GM23338 (cell line): ENCODE data around the gene VAV3. TPM values are rescaled to one million over a fixed set of nuclear protein-coding genes. Genes with fewer than 3 reads are reported as not detected.

Experiments used
- ATAC-seq: fragments of 200-7000 bp; cut with Tn5 transposase; 3 replicates; pipeline ENCODE4 v1.9.1; 2020
- DNase-seq: peaks from one replicate; pipeline ENCODE4 v3.0.0-alpha.2; 2015; ENCODE audit warnings: low spot score
- H2AFZ ChIP-seq: fragments of 200-600 bp; sonication (generic); 2 replicates; pipeline ENCODE4 v1.8.0; 2016; ENCODE audit warnings: antibody characterized with exemption, mild to moderate bottlenecking, moderate library complexity
- H3F3A ChIP-seq: fragments of 200-600 bp; sonication (generic); replicated peaks from 2 replicates; pipeline ENCODE4 v1.8.0; 2017; ENCODE audit warnings: antibody characterized with exemption, mixed run types, low read depth
- H3K27ac ChIP-seq: fragments of 200-600 bp; sonication (generic); 2 replicates; pipeline ENCODE4 v1.6.1; 2016; ENCODE audit warnings: low read depth
- H3K27me3 ChIP-seq: fragments of 200-600 bp; sonication (generic); 2 replicates; pipeline ENCODE4 v1.8.0; 2016; ENCODE audit warnings: mild to moderate bottlenecking, mixed run types, moderate library complexity; ENCODE audit not compliant: insufficient read depth
- H3K36me3 ChIP-seq: fragments of 200-600 bp; sonication (generic); 2 replicates; pipeline ENCODE4 v1.8.0; 2016; ENCODE audit warnings: mild to moderate bottlenecking; ENCODE audit not compliant: insufficient read depth
- H3K4me1 ChIP-seq: fragments of 200-600 bp; sonication (generic); 2 replicates; pipeline ENCODE4 v1.8.0; 2016; ENCODE audit warnings: mild to moderate bottlenecking, moderate library complexity; ENCODE audit not compliant: insufficient read depth
- H3K4me2 ChIP-seq: fragments of 200-600 bp; sonication (generic); 2 replicates; pipeline ENCODE4 v1.7.1; 2017; ENCODE audit warnings: mixed run types
- H3K4me3 ChIP-seq: fragments of 200-600 bp; sonication (generic); 2 replicates; pipeline ENCODE4 v1.6.1; 2016; ENCODE audit warnings: mixed run types
- H3K79me2 ChIP-seq: fragments of 200-600 bp; sonication (generic); replicated peaks from 2 replicates; pipeline ENCODE4 v1.8.0; 2017; ENCODE audit warnings: mild to moderate bottlenecking; ENCODE audit not compliant: insufficient read depth
- H3K9me2 ChIP-seq: fragments of 200-600 bp; sonication (generic); 2 replicates; pipeline ENCODE4 v1.8.0; 2017; ENCODE audit not compliant: insufficient read depth
- H4K20me1 ChIP-seq: fragments of 200-600 bp; sonication (generic); replicated peaks from 2 replicates; pipeline ENCODE4 v1.8.0; 2017; ENCODE audit warnings: mild to moderate bottlenecking; ENCODE audit not compliant: insufficient read depth
- H3K27ac Mint-ChIP-seq: 2 replicates; pipeline ENCODE4 v1.8.0; 2020; ENCODE audit warnings: inconsistent platforms, mild to moderate bottlenecking, moderate library complexity, mixed read lengths
- H3K27me3 Mint-ChIP-seq: 3 replicates; pipeline ENCODE4 v1.8.0; 2022; ENCODE audit warnings: low read depth, mild to moderate bottlenecking, moderate library complexity, mixed read lengths, inconsistent platforms; ENCODE audit not compliant: insufficient read depth, poor library complexity
- H3K36me3 Mint-ChIP-seq: 3 replicates; pipeline ENCODE4 v1.8.0; 2021; ENCODE audit warnings: low read depth, mild to moderate bottlenecking, inconsistent platforms, moderate library complexity, mixed read lengths
- H3K4me1 Mint-ChIP-seq: 3 replicates; pipeline ENCODE4 v1.8.0; 2020; ENCODE audit warnings: mild to moderate bottlenecking, inconsistent platforms, mixed read lengths
- H3K4me3 Mint-ChIP-seq: 3 replicates; pipeline ENCODE4 v1.8.0; 2021; ENCODE audit warnings: moderate library complexity, mild to moderate bottlenecking, inconsistent platforms, mixed read lengths
- H3K9me3 Mint-ChIP-seq: 3 replicates; pipeline ENCODE4 v1.8.0; 2020; ENCODE audit warnings: moderate library complexity, mild to moderate bottlenecking, inconsistent platforms, mixed read lengths
- CREB1 ChIP-seq: fragments of 250-450 bp; sonication (Bioruptor Pico); IDR thresholded peaks from 2 replicates; pipeline ENCODE4 v1.5.0; 2020; ENCODE audit warnings: low read depth, mild to moderate bottlenecking, moderate library complexity
- CTCF ChIP-seq, 2 experiments: fragments of 200-600 bp in 1 of 2; sonication (generic) in 1 of 2; conservative IDR thresholded peaks; 2 replicates each; pipeline versions ENCODE4 v1.5.1 to v1.6.1; 2016 to 2017; ENCODE audit warnings: antibody characterized with exemption in 2 of 2, low read depth in 2 of 2, mild to moderate bottlenecking in 2 of 2, moderate library complexity in 1 of 2
- ETS1 ChIP-seq: IDR thresholded peaks from 2 replicates; pipeline ENCODE4 v1.6.1; 2016; ENCODE audit warnings: antibody characterized with exemption
- EZH2 ChIP-seq: fragments of 200-600 bp; sonication (generic); IDR thresholded peaks from one replicate; pipeline ENCODE4 v1.8.0; 2017; ENCODE audit warnings: antibody characterized with exemption, mild to moderate bottlenecking, low read depth; ENCODE audit not compliant: unreplicated experiment
- EZH2phosphoT487 ChIP-seq: fragments of 200-600 bp; sonication (generic); IDR thresholded peaks from one replicate; pipeline ENCODE4 v1.8.1; 2018; ENCODE audit warnings: antibody characterized with exemption; ENCODE audit not compliant: unreplicated experiment
- JUNB ChIP-seq: IDR thresholded peaks from one replicate; pipeline ENCODE4 v1.6.1; 2016; ENCODE audit warnings: antibody characterized with exemption; ENCODE audit not compliant: unreplicated experiment
- NANOG ChIP-seq: IDR thresholded peaks from 2 replicates; pipeline ENCODE4 v1.6.1; 2016; ENCODE audit warnings: antibody characterized with exemption, borderline replicate concordance
- POLR2AphosphoS5 ChIP-seq: IDR thresholded peaks from 2 replicates; pipeline ENCODE4 v1.6.1; 2016; ENCODE audit warnings: antibody characterized with exemption, low read depth
- STAT1 ChIP-seq: IDR thresholded peaks from one replicate; pipeline ENCODE4 v1.6.1; 2016; ENCODE audit warnings: antibody characterized with exemption; ENCODE audit not compliant: unreplicated experiment
- ZNF114 ChIP-seq: fragments of 250-450 bp; sonication (Bioruptor Pico); IDR thresholded peaks from 2 replicates; pipeline ENCODE4 v1.5.0; 2020; ENCODE audit warnings: mild to moderate bottlenecking, moderate library complexity
- ZNF331 ChIP-seq: fragments of 250-450 bp; sonication (Bioruptor Pico); IDR thresholded peaks from 2 replicates; pipeline ENCODE4 v1.5.0; 2020; ENCODE audit warnings: low read depth, mild to moderate bottlenecking, moderate library complexity
- polyA plus RNA-seq: library from polyadenylated mRNA; unstranded; fragments of >200 nt; fragmentation: Nextera tagmentation; extraction: Ambion mirVana; gene quantifications from 2 replicates; pipeline ENCODE4 v1.2.1, GENCODE V29; 2016
- total RNA-seq: library from RNA; depleted of rRNA; stranded (reverse); fragments of >200 nt; shearing (Covaris generic); gene quantifications from 2 replicates; pipeline ENCODE4 v1.2.3, GENCODE V29; 2014
- TF ChIP-seq, protein P1 (sequence below): IDR thresholded peaks from one replicate; pipeline ENCODE4 v1.6.1; 2018; ENCODE audit warnings: antibody characterized with exemption; ENCODE audit not compliant: unreplicated experiment
- TF ChIP-seq, protein P2 (sequence below): fragments of 250-450 bp; sonication (Bioruptor Pico); IDR thresholded peaks from 2 replicates; pipeline ENCODE4 v1.5.0; 2020; ENCODE audit warnings: mild to moderate bottlenecking, moderate library complexity

The VAV3 gene
- total and polyA plus RNA-seq, 2 experiments from 2014 or later: 3.0 to 11.3 TPM

GRCh38 chr1:107525961-107526360 lies 439.0 kb downstream of the VAV3 start:
- H3K4me1 ChIP-seq: peaks cover 9% of the 10 kb centered on the region
- DNase-seq (no peak), ATAC-seq (no peak)
- no peak overlapping the region for H3K4me2 ChIP-seq
- H3K27ac Mint-ChIP-seq: no peak overlapping the region
- no peaks in the 10 kb centered on the region for H3K36me3 Mint-ChIP-seq
- H3K27ac ChIP-seq: no peak overlapping the region
- H3K4me3 ChIP-seq: no peak overlapping the region
- no peaks in the 10 kb centered on the region for H3K36me3 ChIP-seq
- H3K27me3 ChIP-seq: no peaks in the 10 kb centered on the region
- no peaks in the 10 kb centered on the region for H3K27me3 Mint-ChIP-seq
- H3K4me3 Mint-ChIP-seq: no peak overlapping the region
- H3K79me2 ChIP-seq: no peaks in the 10 kb centered on the region
- H4K20me1 ChIP-seq: no peaks in the 10 kb centered on the region; the same call in 1 of the 2 replicates
- peaks cover 18% of the 10 kb centered on the region for H3K4me1 Mint-ChIP-seq
- peaks cover 7% of the 10 kb centered on the region for H3K9me2 ChIP-seq
- no peak overlapping the region for H2AFZ ChIP-seq
- no peaks in the 10 kb centered on the region for H3F3A ChIP-seq
- no peaks in the 10 kb centered on the region for H3K9me3 Mint-ChIP-seq
- TF ChIP-seq POLR2AphosphoS5 (no peak), CREB1 (no peak), CTCF (conservative IDR thresholded peaks at IDR 0.05; ENCODE audit: low read depth in 2 of 2) (no peak), ZNF114 (CRISPR knock-in tag) (no peak), EZH2phosphoT487 (no peak), ETS1 (no peak), JUNB (no peak), ZNF331 (CRISPR knock-in tag) (no peak), EZH2 (no peak), STAT1 (no peak), NANOG (no peak)
- TF ChIP-seq, protein P1, sequence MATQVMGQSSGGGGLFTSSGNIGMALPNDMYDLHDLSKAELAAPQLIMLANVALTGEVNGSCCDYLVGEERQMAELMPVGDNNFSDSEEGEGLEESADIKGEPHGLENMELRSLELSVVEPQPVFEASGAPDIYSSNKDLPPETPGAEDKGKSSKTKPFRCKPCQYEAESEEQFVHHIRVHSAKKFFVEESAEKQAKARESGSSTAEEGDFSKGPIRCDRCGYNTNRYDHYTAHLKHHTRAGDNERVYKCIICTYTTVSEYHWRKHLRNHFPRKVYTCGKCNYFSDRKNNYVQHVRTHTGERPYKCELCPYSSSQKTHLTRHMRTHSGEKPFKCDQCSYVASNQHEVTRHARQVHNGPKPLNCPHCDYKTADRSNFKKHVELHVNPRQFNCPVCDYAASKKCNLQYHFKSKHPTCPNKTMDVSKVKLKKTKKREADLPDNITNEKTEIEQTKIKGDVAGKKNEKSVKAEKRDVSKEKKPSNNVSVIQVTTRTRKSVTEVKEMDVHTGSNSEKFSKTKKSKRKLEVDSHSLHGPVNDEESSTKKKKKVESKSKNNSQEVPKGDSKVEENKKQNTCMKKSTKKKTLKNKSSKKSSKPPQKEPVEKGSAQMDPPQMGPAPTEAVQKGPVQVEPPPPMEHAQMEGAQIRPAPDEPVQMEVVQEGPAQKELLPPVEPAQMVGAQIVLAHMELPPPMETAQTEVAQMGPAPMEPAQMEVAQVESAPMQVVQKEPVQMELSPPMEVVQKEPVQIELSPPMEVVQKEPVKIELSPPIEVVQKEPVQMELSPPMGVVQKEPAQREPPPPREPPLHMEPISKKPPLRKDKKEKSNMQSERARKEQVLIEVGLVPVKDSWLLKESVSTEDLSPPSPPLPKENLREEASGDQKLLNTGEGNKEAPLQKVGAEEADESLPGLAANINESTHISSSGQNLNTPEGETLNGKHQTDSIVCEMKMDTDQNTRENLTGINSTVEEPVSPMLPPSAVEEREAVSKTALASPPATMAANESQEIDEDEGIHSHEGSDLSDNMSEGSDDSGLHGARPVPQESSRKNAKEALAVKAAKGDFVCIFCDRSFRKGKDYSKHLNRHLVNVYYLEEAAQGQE: no peak
- TF ChIP-seq, protein P2, sequence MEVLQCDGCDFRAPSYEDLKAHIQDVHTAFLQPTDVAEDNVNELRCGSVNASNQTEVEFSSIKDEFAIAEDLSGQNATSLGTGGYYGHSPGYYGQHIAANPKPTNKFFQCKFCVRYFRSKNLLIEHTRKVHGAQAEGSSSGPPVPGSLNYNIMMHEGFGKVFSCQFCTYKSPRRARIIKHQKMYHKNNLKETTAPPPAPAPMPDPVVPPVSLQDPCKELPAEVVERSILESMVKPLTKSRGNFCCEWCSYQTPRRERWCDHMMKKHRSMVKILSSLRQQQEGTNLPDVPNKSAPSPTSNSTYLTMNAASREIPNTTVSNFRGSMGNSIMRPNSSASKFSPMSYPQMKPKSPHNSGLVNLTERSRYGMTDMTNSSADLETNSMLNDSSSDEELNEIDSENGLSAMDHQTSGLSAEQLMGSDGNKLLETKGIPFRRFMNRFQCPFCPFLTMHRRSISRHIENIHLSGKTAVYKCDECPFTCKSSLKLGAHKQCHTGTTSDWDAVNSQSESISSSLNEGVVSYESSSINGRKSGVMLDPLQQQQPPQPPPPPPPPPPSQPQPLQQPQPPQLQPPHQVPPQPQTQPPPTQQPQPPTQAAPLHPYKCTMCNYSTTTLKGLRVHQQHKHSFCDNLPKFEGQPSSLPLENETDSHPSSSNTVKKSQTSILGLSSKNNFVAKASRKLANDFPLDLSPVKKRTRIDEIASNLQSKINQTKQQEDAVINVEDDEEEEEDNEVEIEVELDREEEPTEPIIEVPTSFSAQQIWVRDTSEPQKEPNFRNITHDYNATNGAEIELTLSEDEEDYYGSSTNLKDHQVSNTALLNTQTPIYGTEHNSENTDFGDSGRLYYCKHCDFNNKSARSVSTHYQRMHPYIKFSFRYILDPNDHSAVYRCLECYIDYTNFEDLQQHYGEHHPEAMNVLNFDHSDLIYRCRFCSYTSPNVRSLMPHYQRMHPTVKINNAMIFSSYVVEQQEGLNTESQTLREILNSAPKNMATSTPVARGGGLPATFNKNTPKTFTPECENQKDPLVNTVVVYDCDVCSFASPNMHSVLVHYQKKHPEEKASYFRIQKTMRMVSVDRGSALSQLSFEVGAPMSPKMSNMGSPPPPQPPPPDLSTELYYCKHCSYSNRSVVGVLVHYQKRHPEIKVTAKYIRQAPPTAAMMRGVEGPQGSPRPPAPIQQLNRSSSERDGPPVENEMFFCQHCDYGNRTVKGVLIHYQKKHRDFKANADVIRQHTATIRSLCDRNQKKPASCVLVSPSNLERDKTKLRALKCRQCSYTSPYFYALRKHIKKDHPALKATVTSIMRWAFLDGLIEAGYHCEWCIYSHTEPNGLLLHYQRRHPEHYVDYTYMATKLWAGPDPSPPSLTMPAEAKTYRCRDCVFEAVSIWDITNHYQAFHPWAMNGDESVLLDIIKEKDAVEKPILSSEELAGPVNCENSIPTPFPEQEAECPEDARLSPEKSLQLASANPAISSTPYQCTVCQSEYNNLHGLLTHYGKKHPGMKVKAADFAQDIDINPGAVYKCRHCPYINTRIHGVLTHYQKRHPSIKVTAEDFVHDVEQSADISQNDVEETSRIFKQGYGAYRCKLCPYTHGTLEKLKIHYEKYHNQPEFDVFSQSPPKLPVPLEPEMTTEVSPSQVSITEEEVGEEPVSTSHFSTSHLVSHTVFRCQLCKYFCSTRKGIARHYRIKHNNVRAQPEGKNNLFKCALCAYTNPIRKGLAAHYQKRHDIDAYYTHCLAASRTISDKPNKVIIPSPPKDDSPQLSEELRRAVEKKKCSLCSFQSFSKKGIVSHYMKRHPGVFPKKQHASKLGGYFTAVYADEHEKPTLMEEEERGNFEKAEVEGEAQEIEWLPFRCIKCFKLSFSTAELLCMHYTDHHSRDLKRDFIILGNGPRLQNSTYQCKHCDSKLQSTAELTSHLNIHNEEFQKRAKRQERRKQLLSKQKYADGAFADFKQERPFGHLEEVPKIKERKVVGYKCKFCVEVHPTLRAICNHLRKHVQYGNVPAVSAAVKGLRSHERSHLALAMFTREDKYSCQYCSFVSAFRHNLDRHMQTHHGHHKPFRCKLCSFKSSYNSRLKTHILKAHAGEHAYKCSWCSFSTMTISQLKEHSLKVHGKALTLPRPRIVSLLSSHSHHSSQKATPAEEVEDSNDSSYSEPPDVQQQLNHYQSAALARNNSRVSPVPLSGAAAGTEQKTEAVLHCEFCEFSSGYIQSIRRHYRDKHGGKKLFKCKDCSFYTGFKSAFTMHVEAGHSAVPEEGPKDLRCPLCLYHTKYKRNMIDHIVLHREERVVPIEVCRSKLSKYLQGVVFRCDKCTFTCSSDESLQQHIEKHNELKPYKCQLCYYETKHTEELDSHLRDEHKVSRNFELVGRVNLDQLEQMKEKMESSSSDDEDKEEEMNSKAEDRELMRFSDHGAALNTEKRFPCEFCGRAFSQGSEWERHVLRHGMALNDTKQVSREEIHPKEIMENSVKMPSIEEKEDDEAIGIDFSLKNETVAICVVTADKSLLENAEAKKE (CRISPR knock-in tag): no peak
